NCI-H2029 (cell line): ENCODE measurements around the gene CT45A6.
"Not testable (repeated sequence)": the region's sequence is repeated elsewhere in the genome, so short reads cannot be mapped to it uniquely, and the experiment has no call there.

Experiments
- DNase-seq: peaks from one replicate; lab custom pipeline; 2025; lab: John Stamatoyannopoulos, UW

CT45A6 gene, protein sequence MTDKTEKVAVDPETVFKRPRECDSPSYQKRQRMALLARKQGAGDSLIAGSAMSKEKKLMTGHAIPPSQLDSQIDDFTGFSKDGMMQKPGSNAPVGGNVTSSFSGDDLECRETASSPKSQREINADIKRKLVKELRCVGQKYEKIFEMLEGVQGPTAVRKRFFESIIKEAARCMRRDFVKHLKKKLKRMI

DNA sequence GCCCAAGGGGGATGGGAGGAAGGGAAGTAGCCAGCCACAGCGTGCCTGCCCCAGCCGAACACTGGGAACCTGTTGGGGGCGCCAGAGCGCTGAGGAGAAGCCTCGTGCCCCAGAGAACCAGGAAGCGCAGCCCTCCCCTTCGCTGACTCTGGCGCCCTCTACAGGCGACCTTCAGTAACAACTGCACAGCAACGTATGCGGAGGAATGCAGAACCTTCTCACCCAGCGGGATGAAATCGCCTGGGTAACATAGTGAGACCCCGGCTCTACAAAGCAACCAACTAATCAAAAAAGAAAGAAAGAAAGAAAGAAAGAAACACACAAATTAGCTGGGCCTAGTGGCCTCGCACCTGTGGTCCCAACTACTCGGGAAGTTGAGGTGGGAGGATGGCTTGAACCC lies at the start of gene CT45A6:
TSS of gene CT45A6 (minus strand) at position 101 of the 400 bp plus-strand sequence. CDS start 3,794 bp downstream, outside the sequence.
- not testable (repeated sequence) for DNase-seq

DNA sequence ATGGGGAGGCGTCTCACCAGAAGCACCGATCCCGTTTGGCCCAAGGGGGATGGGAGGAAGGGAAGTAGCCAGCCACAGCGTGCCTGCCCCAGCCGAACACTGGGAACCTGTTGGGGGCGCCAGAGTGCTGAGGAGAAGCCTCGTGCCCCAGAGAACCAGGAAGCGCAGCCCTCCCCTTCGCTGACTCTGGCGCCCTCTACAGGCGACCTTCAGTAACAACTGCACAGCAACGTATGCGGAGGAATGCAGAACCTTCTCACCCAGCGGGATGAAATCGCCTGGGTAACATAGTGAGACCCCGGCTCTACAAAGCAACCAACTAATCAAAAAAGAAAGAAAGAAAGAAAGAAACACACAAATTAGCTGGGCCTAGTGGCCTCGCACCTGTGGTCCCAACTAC lies 34.6 kb upstream of the CT45A6 start, which contains the start of gene CT45A7:
TSS of gene CT45A7 (minus strand) at position 101 of the 400 bp plus-strand sequence. CDS start 3,747 bp downstream, outside the sequence.
- not testable (repeated sequence) for DNase-seq

DNA sequence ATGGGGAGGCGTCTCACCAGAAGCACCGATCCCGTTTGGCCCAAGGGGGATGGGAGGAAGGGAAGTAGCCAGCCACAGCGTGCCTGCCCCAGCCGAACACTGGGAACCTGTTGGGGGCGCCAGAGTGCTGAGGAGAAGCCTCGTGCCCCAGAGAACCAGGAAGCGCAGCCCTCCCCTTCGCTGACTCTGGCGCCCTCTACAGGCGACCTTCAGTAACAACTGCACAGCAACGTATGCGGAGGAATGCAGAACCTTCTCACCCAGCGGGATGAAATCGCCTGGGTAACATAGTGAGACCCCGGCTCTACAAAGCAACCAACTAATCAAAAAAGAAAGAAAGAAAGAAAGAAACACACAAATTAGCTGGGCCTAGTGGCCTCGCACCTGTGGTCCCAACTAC lies 17.3 kb upstream of the CT45A6 start, which contains the start of gene CT45A2:
TSS of gene CT45A2 (minus strand) at position 101 of the 400 bp plus-strand sequence. CDS start 3,747 bp downstream, outside the sequence.
- DNase-seq, result not testable (repeated sequence)

DNA sequence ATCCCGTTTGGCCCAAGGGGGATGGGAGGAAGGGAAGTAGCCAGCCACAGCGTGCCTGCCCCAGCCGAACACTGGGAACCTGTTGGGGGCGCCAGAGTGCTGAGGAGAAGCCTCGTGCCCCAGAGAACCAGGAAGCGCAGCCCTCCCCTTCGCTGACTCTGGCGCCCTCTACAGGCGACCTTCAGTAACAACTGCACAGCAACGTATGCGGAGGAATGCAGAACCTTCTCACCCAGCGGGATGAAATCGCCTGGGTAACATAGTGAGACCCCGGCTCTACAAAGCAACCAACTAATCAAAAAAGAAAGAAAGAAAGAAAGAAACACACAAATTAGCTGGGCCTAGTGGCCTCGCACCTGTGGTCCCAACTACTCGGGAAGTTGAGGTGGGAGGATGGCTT lies 17.2 kb downstream of the CT45A6 start, which contains the start of gene CT45A5:
TSS of gene CT45A5 (minus strand) at position 101 of the 400 bp plus-strand sequence. CDS start 3,774 bp downstream, outside the sequence.
- not testable (repeated sequence) for DNase-seq

DNA sequence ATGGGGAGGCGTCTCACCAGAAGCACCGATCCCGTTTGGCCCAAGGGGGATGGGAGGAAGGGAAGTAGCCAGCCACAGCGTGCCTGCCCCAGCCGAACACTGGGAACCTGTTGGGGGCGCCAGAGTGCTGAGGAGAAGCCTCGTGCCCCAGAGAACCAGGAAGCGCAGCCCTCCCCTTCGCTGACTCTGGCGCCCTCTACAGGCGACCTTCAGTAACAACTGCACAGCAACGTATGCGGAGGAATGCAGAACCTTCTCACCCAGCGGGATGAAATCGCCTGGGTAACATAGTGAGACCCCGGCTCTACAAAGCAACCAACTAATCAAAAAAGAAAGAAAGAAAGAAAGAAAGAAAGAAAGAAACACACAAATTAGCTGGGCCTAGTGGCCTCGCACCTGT lies 34.5 kb downstream of the CT45A6 start, which contains the start of gene CT45A3:
TSS of gene CT45A3 (minus strand) at position 101 of the 400 bp plus-strand sequence. CDS start 3,747 bp downstream, outside the sequence.
- not testable (repeated sequence) for DNase-seq

DNA sequence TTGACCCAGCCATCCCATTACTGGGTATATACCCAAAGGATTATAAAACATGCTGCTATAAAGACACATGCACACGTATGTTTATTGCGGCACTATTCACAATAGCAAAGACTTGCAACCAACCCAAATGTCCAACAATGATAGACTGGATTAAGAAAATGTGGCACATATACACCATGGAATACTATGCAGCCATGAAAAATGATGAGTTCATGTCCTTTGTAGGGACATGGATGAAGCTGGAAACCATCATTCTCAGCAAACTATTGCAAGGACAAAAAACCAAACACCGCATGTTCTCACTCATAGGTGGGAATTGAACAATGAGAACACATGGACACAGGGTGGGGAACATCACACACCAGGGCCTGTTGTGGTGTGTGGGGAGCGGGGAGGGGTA lies 57.8 kb downstream of the CT45A6 start:
- not testable (repeated sequence) for DNase-seq
